SK-N-SH (cell line): ENCODE data around the gene PEX14. TPM values are rescaled to one million over a fixed set of nuclear protein-coding genes. Genes with fewer than 3 reads are reported as not detected.

Experiments
- CTCF ChIA-PET: fragments of 300-600, 350-600 bp; formaldehyde crosslinking; extraction: SDS; loops from one replicate; lab custom pipeline; 2021; lab: Yijun Ruan, JAX
- POLR2A ChIA-PET: fragments of 350-600 bp; sonication (Branson Sonifier 250); formaldehyde crosslinking; extraction: SDS; loops from one replicate; lab custom pipeline; 2020; ENCODE audit warnings: antibody characterized with exemption, inconsistent platforms; lab: Yijun Ruan, JAX
- DNase-seq: peaks from one replicate; pipeline ENCODE4 v3.0.0; 2012
- H2AFZ ChIP-seq: fragments of 200-600 bp; sonication (generic); 2 replicates; pipeline ENCODE4 v1.8.1; 2016; ENCODE audit warnings: antibody characterized with exemption, mild to moderate bottlenecking, low read depth
- H3F3A ChIP-seq: fragments of 200-600 bp; sonication (generic); replicated peaks from 2 replicates; pipeline ENCODE3; 2016; ENCODE audit warnings: antibody characterized with exemption, mild to moderate bottlenecking; ENCODE audit not compliant: insufficient read depth
- H3K27ac ChIP-seq, 2 experiments: fragments of 200-500 bp in 1 of 2; fragments of 200-600 bp in 1 of 2; sonication (Bioruptor generic) in 1 of 2; sonication (generic), shearing (Covaris generic) in 1 of 2; 2 replicates each; pipeline versions ENCODE4 v1.5.1 to v1.6.1; 2014 to 2016; ENCODE audit warnings: low read depth in 2 of 2, inconsistent platforms in 1 of 2, low read length in 1 of 2, mild to moderate bottlenecking in 1 of 2, mixed read lengths in 1 of 2
- H3K27me3 ChIP-seq: fragments of 200-600 bp; sonication (generic), shearing (Covaris generic); 2 replicates; pipeline ENCODE4 v1.6.1; 2016; ENCODE audit warnings: mixed run types; ENCODE audit not compliant: insufficient read depth
- H3K36me3 ChIP-seq, 2 experiments: fragments of 200-500 bp in 1 of 2; fragments of 200-600 bp in 1 of 2; sonication (Bioruptor generic) in 1 of 2; sonication (generic) in 1 of 2; replicated peaks in 1 of 2; 2 replicates each; pipeline versions ENCODE3 to v1.5.1; 2014 to 2016; ENCODE audit warnings: low read length in 1 of 2, mild to moderate bottlenecking in 1 of 2; ENCODE audit not compliant: insufficient read depth in 2 of 2, control insufficient read depth in 1 of 2
- H3K4me1 ChIP-seq, 2 experiments: fragments of 200-500 bp in 1 of 2; fragments of 200-600 bp in 1 of 2; sonication (Bioruptor generic) in 1 of 2; sonication (generic), shearing (Covaris generic) in 1 of 2; 2 replicates each; pipeline versions ENCODE4 v1.5.1 to v1.6.1; 2014 to 2016; ENCODE audit warnings: low read depth in 1 of 2, low read length in 1 of 2, mixed run types in 1 of 2; ENCODE audit not compliant: insufficient read depth in 2 of 2, control insufficient read depth in 1 of 2
- H3K4me2 ChIP-seq: fragments of 200-600 bp; sonication (generic), shearing (Covaris generic); 2 replicates; pipeline ENCODE4 v1.6.1; 2017; ENCODE audit warnings: mixed run types
- H3K4me3 ChIP-seq, 2 experiments: fragments of 200-500 bp in 1 of 2; fragments of 200-600 bp in 1 of 2; sonication (Bioruptor generic) in 1 of 2; sonication (generic), shearing (Covaris generic) in 1 of 2; 2 replicates each; pipeline versions ENCODE4 v1.5.1 to v1.8.1; 2014 to 2016; ENCODE audit warnings: low read depth in 2 of 2, inconsistent platforms in 1 of 2, low read length in 1 of 2, mild to moderate bottlenecking in 1 of 2, mixed read lengths in 1 of 2, moderate library complexity in 1 of 2
- H3K79me2 ChIP-seq: fragments of 200-600 bp; sonication (generic); 2 replicates; pipeline ENCODE4 v1.8.1; 2017; ENCODE audit warnings: mild to moderate bottlenecking; ENCODE audit not compliant: insufficient read depth
- H3K9ac ChIP-seq: fragments of 200-600 bp; sonication (generic); 2 replicates; pipeline ENCODE4 v1.6.1; 2017; ENCODE audit warnings: mixed run types
- H3K9me2 ChIP-seq: fragments of 200-600 bp; sonication (generic); 2 replicates; pipeline ENCODE4 v1.6.1; 2017; ENCODE audit warnings: mixed run types
- H3K9me3 ChIP-seq: fragments of 200-600 bp; sonication (generic); 2 replicates; pipeline ENCODE4 v1.6.1; 2017; ENCODE audit warnings: mixed run types, mild to moderate bottlenecking, moderate library complexity
- H4K20me1 ChIP-seq: fragments of 200-600 bp; sonication (generic); 2 replicates; pipeline ENCODE4 v1.6.1; 2017; ENCODE audit warnings: mild to moderate bottlenecking, mixed run types; ENCODE audit not compliant: insufficient read depth
- CHD2 ChIP-seq: fragments of 150-350 bp; IDR thresholded peaks from 2 replicates; pipeline ENCODE4 v1.6.1; 2018; ENCODE audit warnings: low read length; ENCODE audit not compliant: partially characterized antibody
- EP300 ChIP-seq, 2 experiments: IDR thresholded peaks; 2 replicates each; pipeline versions ENCODE4 v1.4.0 to v1.6.1; 2012; ENCODE audit warnings: borderline replicate concordance in 1 of 2, low read depth in 1 of 2, low read length in 1 of 2
- FOXJ3 ChIP-seq: sonication (generic); formaldehyde crosslinking; IDR thresholded peaks from 2 replicates; pipeline ENCODE4 v1.5.1; 2020; ENCODE audit warnings: mild to moderate bottlenecking, missing genetic modification reagents
- GATA2 ChIP-seq: sonication (generic); formaldehyde crosslinking; IDR thresholded peaks from 2 replicates; pipeline ENCODE4 v1.5.0; 2020; ENCODE audit warnings: mild to moderate bottlenecking, missing genetic modification reagents
- JUND ChIP-seq: IDR thresholded peaks from 2 replicates; pipeline ENCODE4 v1.4.0; 2012
- MAX ChIP-seq: IDR thresholded peaks from 2 replicates; pipeline ENCODE4 v1.4.0; 2012; ENCODE audit warnings: low read depth
- MXI1 ChIP-seq: IDR thresholded peaks from 2 replicates; pipeline ENCODE4 v1.6.1; 2012; ENCODE audit warnings: mild to moderate bottlenecking, low read depth, low read length, improper control_type of control experiment
- NFIC ChIP-seq: IDR thresholded peaks from 2 replicates; pipeline ENCODE4 v1.4.0; 2012; ENCODE audit warnings: borderline replicate concordance
- NRF1 ChIP-seq: IDR thresholded peaks from 2 replicates; pipeline ENCODE4 v1.6.1; 2012; ENCODE audit warnings: low read depth, mild to moderate bottlenecking, low read length
- TAF1 ChIP-seq: IDR thresholded peaks from 2 replicates; pipeline ENCODE4 v1.6.1; 2012; ENCODE audit warnings: low read depth, mild to moderate bottlenecking, low read length, moderate library complexity, borderline replicate concordance
- USF2 ChIP-seq: fragments of 150-350 bp; IDR thresholded peaks from 2 replicates; pipeline ENCODE4 v1.6.1; 2017; ENCODE audit warnings: antibody characterized with exemption, low read length, low read depth, borderline replicate concordance
- WGBS: methylation state at CpG from one replicate; pipeline ENCODE4 v1.1.6; 2017; ENCODE audit warnings: low lambda C conversion rate; 5-methylcytosine and 5-hydroxymethylcytosine counted together
- polyA plus RNA-seq, 3 experiments: library from polyadenylated mRNA; depleted of rRNA; stranded (reverse); fragments of >200 nt; gene quantifications; 2 replicates each; pipeline ENCODE4 v1.2.3, GENCODE V29; 2012

PEX14 gene
- polyA plus RNA-seq, 1 of the 3 experiments (the other 2 are of a cell fraction), result 36.2 TPM

- H3K27me3 ChIP-seq, result no peaks in the 10 kb centered on the region
- peaks cover 25% of the 10 kb centered on the region for H3F3A ChIP-seq
- H3K9ac ChIP-seq, result no peak overlapping the region
- POLR2A ChIA-PET, result no interaction called here
- H3K4me3 ChIP-seq, result no peak overlapping the region
- H3K4me1 ChIP-seq, result peaks cover 12 to 31% of the 10 kb centered on the region in 2 experiments
- TF ChIP-seq EP300 (IDR thresholded peaks at IDR 0.05; ENCODE audit: borderline replicate concordance in 1 of 2, low read depth in 1 of 2, low read length in 1 of 2), result no peak
- no peak for TF ChIP-seq TAF1
- no peak for TF ChIP-seq MXI1
- no peak for TF ChIP-seq GATA2 (CRISPR knock-in tag)
- TF ChIP-seq JUND, result no peak
- H3K36me3 ChIP-seq, result peaks cover 5 to 12% of the 10 kb centered on the region in 2 experiments
- WGBS, result 90% methylated on average over 6 of the region's 8 CpGs
- H3K9me2 ChIP-seq, result no peaks in the 10 kb centered on the region
- H4K20me1 ChIP-seq, result no peaks in the 10 kb centered on the region; the same call in 1 of the 2 replicates
- H3K4me2 ChIP-seq, result no peak overlapping the region
- CTCF ChIA-PET, result interaction anchor here (1.0 kb wide), 1 partner anchor 16 kb away, joined by 3 read pairs; no protein-coding TSS in a partner anchor
- no peaks in the 10 kb centered on the region for H3K9me3 ChIP-seq
- H3K27ac ChIP-seq, result no peak overlapping the region
- no peak overlapping the region for H2AFZ ChIP-seq
- no peaks in the 10 kb centered on the region; the same call in 1 of the 2 replicates for H3K79me2 ChIP-seq
- DNase-seq, result no peak
Observed at GRCh38 chr1:10532362-10532761, 57.6 kb downstream of the PEX14 start.

GRCh38 chr1:10534519-10534918 is 59.8 kb downstream of the PEX14 start:
- WGBS, result 98% methylated on average over 7 of the region's 7 CpGs
- no peaks in the 10 kb centered on the region for H3K27me3 ChIP-seq
- H3K4me2 ChIP-seq, result no peak overlapping the region
- H3K4me1 ChIP-seq, result peaks cover 19 to 20% of the 10 kb centered on the region in 2 experiments
- H3K79me2 ChIP-seq, result no peaks in the 10 kb centered on the region; the same call in 1 of the 2 replicates
- peaks cover 5% of the 10 kb centered on the region for H3F3A ChIP-seq
- H3K9ac ChIP-seq, result no peak overlapping the region
- H2AFZ ChIP-seq, result no peak overlapping the region
- no peak overlapping the region for H3K4me3 ChIP-seq
- H4K20me1 ChIP-seq, result no peaks in the 10 kb centered on the region
- H3K9me2 ChIP-seq, result no peaks in the 10 kb centered on the region
- no peak for DNase-seq
- no peak overlapping the region for H3K27ac ChIP-seq
- CTCF ChIA-PET, result interaction anchor here (0.9 to 1.5 kb wide), 3 partner anchors 11 to 69 kb away, joined by 3 to 4 read pairs (median 3); no protein-coding TSS in a partner anchor
- TF ChIP-seq MAX, result no peak
- no peak for TF ChIP-seq NRF1
- no peak for TF ChIP-seq GATA2 (CRISPR knock-in tag)
- TF ChIP-seq USF2, result no peak
- TF ChIP-seq JUND, result no peak
- POLR2A ChIA-PET, result no interaction called here
- no peaks in the 10 kb centered on the region for H3K9me3 ChIP-seq
- peaks cover 5 to 18% of the 10 kb centered on the region in 2 experiments for H3K36me3 ChIP-seq

GRCh38 chr1:10536133-10536770 is 61.5 kb downstream of the PEX14 start:
- H3K9ac ChIP-seq, result no peak overlapping the region
- no peaks in the 10 kb centered on the region for H4K20me1 ChIP-seq
- H3K9me2 ChIP-seq, result no peaks in the 10 kb centered on the region
- no peaks in the 10 kb centered on the region; the same call in 1 of the 2 replicates for H3K79me2 ChIP-seq
- DNase-seq, result no peak
- H3K4me1 ChIP-seq, result peaks cover 7 to 32% of the 10 kb centered on the region in 2 experiments; a peak in 3 of 4 replicates
- 93% methylated on average over 11 of the region's 14 CpGs for WGBS
- no peak overlapping the region for H3K27ac ChIP-seq
- no peaks in the 10 kb centered on the region for H3K9me3 ChIP-seq
- CTCF ChIA-PET, result interaction anchor here (0.7 to 2.6 kb wide), 14 partner anchors 9 to 501 kb away, joined by 3 to 11 read pairs (median 4); no protein-coding TSS in a partner anchor
- no peak overlapping the region for H3K4me3 ChIP-seq
- H2AFZ ChIP-seq, result no peak overlapping the region
- POLR2A ChIA-PET, result no interaction called here
- peaks cover 5 to 32% of the 10 kb centered on the region in 2 experiments for H3K36me3 ChIP-seq
- no peaks in the 10 kb centered on the region for H3K27me3 ChIP-seq
- no peak for TF ChIP-seq CHD2
- TF ChIP-seq FOXJ3 (CRISPR knock-in tag), result no peak
- no peak for TF ChIP-seq MXI1
- no peak for TF ChIP-seq GATA2 (CRISPR knock-in tag)
- TF ChIP-seq NFIC, result no peak
- no peak overlapping the region for H3K4me2 ChIP-seq
- H3F3A ChIP-seq, result no peaks in the 10 kb centered on the region
